ENCODE measurements around the gene ADH4. TPM values are rescaled to one million over a fixed set of nuclear protein-coding genes. Genes with fewer than 3 reads are reported as not detected.
A peak's percentile ranks its signal among the peaks of the same experiment; 100 is the strongest.
"Not testable (repeated sequence)": the region's sequence is repeated elsewhere in the genome, so short reads cannot be mapped to it uniquely, and the experiment has no call there.

ADH4 gene
- total RNA-seq, 1 experiment from 2014 or later = 0.10 TPM

GRCh38 chr4:99099311-99099710, 44.8 kb downstream of the ADH4 start:
- TF ChIP-seq REST (IDR thresholded peaks at IDR 0.05; ENCODE audit: insufficient read depth in 1 of 2, low read depth in 2 of 2, low read length in 1 of 2) (no peak), SIN3A (IDR thresholded peaks at IDR 0.05; ENCODE audit: borderline replicate concordance, insufficient read depth, low read depth, low read length) (no peak), TCF7L2 (IDR thresholded peaks at IDR 0.05; ENCODE audit: low read depth, low read length) (no peak), POLR2AphosphoS5 (IDR thresholded peaks at IDR 0.05; ENCODE audit: low read depth, low read length) (no peak)
- TF ChIP-seq, protein P1, sequence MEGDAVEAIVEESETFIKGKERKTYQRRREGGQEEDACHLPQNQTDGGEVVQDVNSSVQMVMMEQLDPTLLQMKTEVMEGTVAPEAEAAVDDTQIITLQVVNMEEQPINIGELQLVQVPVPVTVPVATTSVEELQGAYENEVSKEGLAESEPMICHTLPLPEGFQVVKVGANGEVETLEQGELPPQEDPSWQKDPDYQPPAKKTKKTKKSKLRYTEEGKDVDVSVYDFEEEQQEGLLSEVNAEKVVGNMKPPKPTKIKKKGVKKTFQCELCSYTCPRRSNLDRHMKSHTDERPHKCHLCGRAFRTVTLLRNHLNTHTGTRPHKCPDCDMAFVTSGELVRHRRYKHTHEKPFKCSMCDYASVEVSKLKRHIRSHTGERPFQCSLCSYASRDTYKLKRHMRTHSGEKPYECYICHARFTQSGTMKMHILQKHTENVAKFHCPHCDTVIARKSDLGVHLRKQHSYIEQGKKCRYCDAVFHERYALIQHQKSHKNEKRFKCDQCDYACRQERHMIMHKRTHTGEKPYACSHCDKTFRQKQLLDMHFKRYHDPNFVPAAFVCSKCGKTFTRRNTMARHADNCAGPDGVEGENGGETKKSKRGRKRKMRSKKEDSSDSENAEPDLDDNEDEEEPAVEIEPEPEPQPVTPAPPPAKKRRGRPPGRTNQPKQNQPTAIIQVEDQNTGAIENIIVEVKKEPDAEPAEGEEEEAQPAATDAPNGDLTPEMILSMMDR (IDR thresholded peaks at IDR 0.05) = no peak
- Histone ChIP-seq H3K9me3 (ENCODE audit: control insufficient read depth, insufficient read depth, low read depth, low read length) (no peaks in the 10 kb centered on the region), H3K27ac (ENCODE audit: low read length) (peak overlapping the region; percentile 57), H3K27me3 (ENCODE audit: control insufficient read depth, insufficient read depth, low read length) (no peaks in the 10 kb centered on the region), H3K4me1 (ENCODE audit: control insufficient read depth, insufficient read depth, low read length) (no peaks in the 10 kb centered on the region), H3K36me3 (ENCODE audit: control insufficient read depth, insufficient read depth, low read length) (no peaks in the 10 kb centered on the region), H3K4me3 (ENCODE audit: low read depth in 2 of 2, low read length in 2 of 2) (peak overlapping the region; percentile 34 to 60)
- CTCF ChIA-PET = no interaction called here
- DNase-seq (ENCODE audit: low read depth, low spot score) = no peak
- ATAC-seq = peak; percentile 70; the same call in 1 of the 2 replicates
- BruUV-seq (replicated peaks) = no TSS peak
- intact Hi-C loops (cut with micrococcal nuclease; ENCODE audit: unreplicated experiment) (no loop called here), in situ Hi-C loops (cut with HindIII; ENCODE audit: low pct_unique_long_range_greater_than_20kb, low sequenced_read_pairs) (no loop called here)
- POLR2A ChIA-PET = no interaction called here

GRCh38 chr4:99091841-99092240, 52.3 kb downstream of the ADH4 start:
- POLR2A ChIA-PET; H3K27ac ChIP-seq (ENCODE audit: low read length); in situ Hi-C loops (cut with HindIII; ENCODE audit: low pct_unique_long_range_greater_than_20kb, low sequenced_read_pairs); H3K36me3 ChIP-seq (ENCODE audit: control insufficient read depth, insufficient read depth, low read length); H3K9me3 ChIP-seq (ENCODE audit: control insufficient read depth, insufficient read depth, low read depth, low read length); BruUV-seq (replicated peaks); H3K27me3 ChIP-seq (ENCODE audit: control insufficient read depth, insufficient read depth, low read length); DNase-seq (ENCODE audit: low read depth, low spot score); intact Hi-C loops (cut with micrococcal nuclease; ENCODE audit: unreplicated experiment); ATAC-seq; H3K4me3 ChIP-seq (ENCODE audit: low read depth in 2 of 2, low read length in 2 of 2); CTCF ChIA-PET: not testable (repeated sequence)
- peaks cover 11% of the 10 kb centered on the region for H3K4me1 ChIP-seq (ENCODE audit: control insufficient read depth, insufficient read depth, low read length)

GRCh38 chr4:99091216-99091575, 52.9 kb downstream of the ADH4 start:
- CTCF ChIA-PET = no interaction called here
- ATAC-seq (no peak), DNase-seq (ENCODE audit: low read depth, low spot score) (no peak)
- TF ChIP-seq SIN3A (IDR thresholded peaks at IDR 0.05; ENCODE audit: borderline replicate concordance, insufficient read depth, low read depth, low read length) = no peak
- TF ChIP-seq REST (IDR thresholded peaks at IDR 0.05; ENCODE audit: insufficient read depth in 1 of 2, low read depth in 2 of 2, low read length in 1 of 2) = no peak
- TF ChIP-seq TCF7L2 (IDR thresholded peaks at IDR 0.05; ENCODE audit: low read depth, low read length) = no peak
- TF ChIP-seq, protein P1 (IDR thresholded peaks at IDR 0.05) = no peak
- TF ChIP-seq POLR2AphosphoS5 (IDR thresholded peaks at IDR 0.05; ENCODE audit: low read depth, low read length) = no peak
- no TSS peak for BruUV-seq (replicated peaks)
- Histone ChIP-seq H3K36me3 (ENCODE audit: control insufficient read depth, insufficient read depth, low read length) (no peaks in the 10 kb centered on the region; the same call in 1 of the 2 replicates), H3K27me3 (ENCODE audit: control insufficient read depth, insufficient read depth, low read length) (no peaks in the 10 kb centered on the region), H3K4me3 (ENCODE audit: low read depth in 2 of 2, low read length in 2 of 2) (no peak overlapping the region), H3K27ac (ENCODE audit: low read length) (no peak overlapping the region), H3K4me1 (ENCODE audit: control insufficient read depth, insufficient read depth, low read length) (peaks cover 13% of the 10 kb centered on the region), H3K9me3 (ENCODE audit: control insufficient read depth, insufficient read depth, low read depth, low read length) (no peaks in the 10 kb centered on the region)
- intact Hi-C loops (cut with micrococcal nuclease; ENCODE audit: unreplicated experiment) (no loop called here), in situ Hi-C loops (cut with HindIII; ENCODE audit: low pct_unique_long_range_greater_than_20kb, low sequenced_read_pairs) (no loop called here)
- POLR2A ChIA-PET = no interaction called here
